Colonic mucosa (tissue), 4 donors: ENCODE measurements around the gene DCAF6. TPM values are rescaled to one million over a fixed set of nuclear protein-coding genes. Genes with fewer than 3 reads are reported as not detected.

ENCODE experiments used
- DNase-seq: peaks from one replicate; pipeline ENCODE4 v3.0.0-alpha.2; 2020
- H3K27ac ChIP-seq: fragments of 200-600 bp; one replicate; pipeline ENCODE4 v1.8.0; 2021
- H3K27me3 ChIP-seq: fragments of 200-600 bp; one replicate; pipeline ENCODE4 v1.8.0; 2021
- H3K36me3 ChIP-seq: fragments of 200-600 bp; one replicate; pipeline ENCODE4 v1.8.0; 2021
- H3K4me1 ChIP-seq: fragments of 200-600 bp; one replicate; pipeline ENCODE4 v1.8.0; 2021; ENCODE audit warnings: mild to moderate bottlenecking
- H3K4me3 ChIP-seq: fragments of 200-600 bp; one replicate; pipeline ENCODE4 v1.8.0; 2021
- H3K9ac ChIP-seq, 2 donors: one replicate each; pipeline ENCODE4 v1.7.0; 2013; ENCODE audit warnings: control low read depth in 2 of 2, low read depth in 2 of 2, low read length in 2 of 2
- H3K9me3 ChIP-seq: fragments of 200-600 bp; one replicate; pipeline ENCODE4 v1.8.0; 2021
- CTCF ChIP-seq: fragments of 200-600 bp; IDR thresholded peaks from one replicate; pipeline ENCODE4 v1.8.0; 2022; ENCODE audit warnings: antibody characterized with exemption, mild to moderate bottlenecking
- intact Hi-C: fragments of 100-400 bp; cut with DNase I; formaldehyde crosslinking; loops from one replicate; pipeline ENCODE4 v1.14.1; 2022
- total RNA-seq, 2 donors: library from RNA; stranded (reverse); fragmentation: NEBNext Ultra II Directional in 1 of 2; extraction: Animal tissue kit (Norgen Biotek cat#: 25700) in 1 of 2; gene quantifications; one replicate each; pipeline ENCODE4 v1.2.1, GENCODE V29; 2021
- donor health status: healthy.
- donor health status: DM: no; HTN: no; CAD: no.
- donor health status: DM: no; HTN: no; CAD: no.

DCAF6 gene
- total RNA-seq, 2 donors from 2014 or later, result 47.2 to 67.0 TPM

- Histone ChIP-seq H3K4me1 (no peaks in the 10 kb centered on the region), H3K9ac (no peak overlapping the region), H3K27me3 (no peaks in the 10 kb centered on the region), H3K27ac (no peak overlapping the region), H3K9me3 (no peaks in the 10 kb centered on the region), H3K4me3 (no peak overlapping the region), H3K36me3 (no peaks in the 10 kb centered on the region)
- intact Hi-C loops, result no loop called here
- DNase-seq, result no peak
- no peak for TF ChIP-seq CTCF
Measured at GRCh38 chr1:168000656-168001055, 64.2 kb downstream of the DCAF6 start.

- intact Hi-C loops, result no loop called here
- no peaks in the 10 kb centered on the region for H3K36me3 ChIP-seq
- no peaks in the 10 kb centered on the region for H3K4me1 ChIP-seq
- TF ChIP-seq CTCF, result no peak
- H3K27me3 ChIP-seq, result no peaks in the 10 kb centered on the region
- no peak overlapping the region for H3K4me3 ChIP-seq
- H3K27ac ChIP-seq, result no peak overlapping the region
- no peak overlapping the region for H3K9ac ChIP-seq
- no peak for DNase-seq
- H3K9me3 ChIP-seq, result no peaks in the 10 kb centered on the region
Measured at GRCh38 chr1:168001213-168001612, 64.7 kb downstream of the DCAF6 start.

- H3K36me3 ChIP-seq, result no peaks in the 10 kb centered on the region
- H3K9me3 ChIP-seq, result no peaks in the 10 kb centered on the region
- no peak overlapping the region for H3K27ac ChIP-seq
- H3K27me3 ChIP-seq, result no peaks in the 10 kb centered on the region
- TF ChIP-seq CTCF, result no peak
- DNase-seq, result no peak
- intact Hi-C loops, result no loop called here
- no peak overlapping the region for H3K4me3 ChIP-seq
- no peaks in the 10 kb centered on the region for H3K4me1 ChIP-seq
- no peak overlapping the region for H3K9ac ChIP-seq
Measured at GRCh38 chr1:168004531-168004930, 68.0 kb downstream of the DCAF6 start.

GRCh38 chr1:168005529-168005928, 69.0 kb downstream of the DCAF6 start:
- Histone ChIP-seq H3K4me1 (no peaks in the 10 kb centered on the region), H3K27ac (no peak overlapping the region), H3K9ac (no peak overlapping the region), H3K4me3 (no peak overlapping the region), H3K9me3 (no peaks in the 10 kb centered on the region), H3K36me3 (no peaks in the 10 kb centered on the region), H3K27me3 (no peaks in the 10 kb centered on the region)
- no peak for DNase-seq
- TF ChIP-seq CTCF, result no peak
- intact Hi-C loops, result no loop called here

- Histone ChIP-seq H3K27me3 (no peaks in the 10 kb centered on the region), H3K36me3 (no peaks in the 10 kb centered on the region)
- intact Hi-C loops, result no loop called here
Measured at GRCh38 chr1:168007691-168008090, 71.2 kb downstream of the DCAF6 start.

More at GRCh38 chr1:168007691-168008090, 71.2 kb downstream of the DCAF6 start:
- H3K9ac ChIP-seq, result no peak overlapping the region
- DNase-seq, result no peak
- H3K4me1 ChIP-seq, result no peaks in the 10 kb centered on the region
- no peak overlapping the region for H3K27ac ChIP-seq
- H3K9me3 ChIP-seq, result no peaks in the 10 kb centered on the region
- H3K4me3 ChIP-seq, result no peak overlapping the region
- no peak for TF ChIP-seq CTCF
